Erythroblast (primary cell): ENCODE measurements around the gene DSP.

Source experiments
- DNase-seq, 2 experiments: peaks; one replicate each; lab custom pipeline; 2025; lab: John Stamatoyannopoulos, UW
- GATA1 ChIP-seq: IDR thresholded peaks from 2 replicates; pipeline ENCODE4 v1.6.1; 2011; ENCODE audit warnings: low read depth, mild to moderate bottlenecking, control low read depth, low read length, moderate library complexity
- POLR2A ChIP-seq: IDR thresholded peaks from 2 replicates; pipeline ENCODE4 v1.6.1; 2011; ENCODE audit warnings: mild to moderate bottlenecking, low read length

The DSP gene

GRCh38 chr6:7562769-7563168 is 21.3 kb downstream of the DSP start:
- TF ChIP-seq POLR2A = no peak
- TF ChIP-seq GATA1 = no peak
- DNase-seq = no peak

- DNase-seq = no peak
- no peak for TF ChIP-seq POLR2A
- no peak for TF ChIP-seq GATA1
Observed at GRCh38 chr6:7566107-7566506, 24.6 kb downstream of the DSP start.

DNA sequence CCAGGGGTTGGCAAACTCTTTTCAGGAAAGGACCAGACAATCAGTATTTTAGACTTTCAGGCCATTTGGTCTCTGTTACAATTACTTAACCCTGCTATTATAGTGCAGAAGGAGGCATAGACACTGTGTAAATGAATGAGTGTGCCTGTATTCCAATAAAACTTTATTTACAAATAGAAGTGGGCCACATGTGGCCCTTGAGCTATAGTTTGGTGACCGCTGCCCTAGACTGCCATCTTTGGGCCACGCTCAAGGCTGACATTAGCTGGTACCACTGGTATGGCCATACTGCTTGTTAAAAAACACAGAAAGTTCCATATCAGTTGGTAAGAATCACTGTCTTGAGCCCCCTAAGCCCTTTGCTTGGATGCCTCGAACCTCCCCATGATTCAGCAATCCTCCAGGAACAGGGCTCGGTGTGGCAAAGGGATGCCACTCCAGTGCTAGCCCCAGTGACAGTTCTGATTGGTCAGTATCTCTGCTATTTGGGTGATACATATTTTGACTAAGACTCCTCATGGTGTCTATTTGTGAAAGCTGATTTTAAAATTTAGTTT is 25.2 kb downstream of the DSP start:
- no peak for TF ChIP-seq GATA1
- no peak for TF ChIP-seq POLR2A
- peak in 1 of 2 experiments; percentile 4 for DNase-seq

DNA sequence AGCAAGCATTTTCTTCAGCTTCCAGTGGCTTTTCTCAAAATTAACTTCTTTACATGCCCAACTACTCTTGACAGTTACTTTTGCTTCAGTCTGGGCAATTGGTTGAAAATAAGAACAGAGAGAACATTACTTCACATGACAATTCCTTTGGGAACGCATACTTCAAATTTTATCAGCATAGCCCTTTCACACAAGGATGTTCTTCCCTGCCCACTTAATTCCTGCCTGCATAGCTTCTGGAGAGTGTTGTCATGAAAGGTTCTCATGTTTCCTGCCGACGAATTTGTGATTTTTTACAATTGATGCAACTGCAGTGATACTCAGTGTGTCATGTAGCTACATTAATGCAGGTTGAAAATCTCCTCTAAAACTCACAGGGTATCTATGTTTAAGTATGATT is 26.6 kb downstream of the DSP start:
- no peak for DNase-seq
- TF ChIP-seq POLR2A (no peak), GATA1 (no peak)

GRCh38 chr6:7569082-7569481 is 27.6 kb downstream of the DSP start:
- TF ChIP-seq GATA1 (no peak), POLR2A (no peak)
- no peak for DNase-seq

DNA sequence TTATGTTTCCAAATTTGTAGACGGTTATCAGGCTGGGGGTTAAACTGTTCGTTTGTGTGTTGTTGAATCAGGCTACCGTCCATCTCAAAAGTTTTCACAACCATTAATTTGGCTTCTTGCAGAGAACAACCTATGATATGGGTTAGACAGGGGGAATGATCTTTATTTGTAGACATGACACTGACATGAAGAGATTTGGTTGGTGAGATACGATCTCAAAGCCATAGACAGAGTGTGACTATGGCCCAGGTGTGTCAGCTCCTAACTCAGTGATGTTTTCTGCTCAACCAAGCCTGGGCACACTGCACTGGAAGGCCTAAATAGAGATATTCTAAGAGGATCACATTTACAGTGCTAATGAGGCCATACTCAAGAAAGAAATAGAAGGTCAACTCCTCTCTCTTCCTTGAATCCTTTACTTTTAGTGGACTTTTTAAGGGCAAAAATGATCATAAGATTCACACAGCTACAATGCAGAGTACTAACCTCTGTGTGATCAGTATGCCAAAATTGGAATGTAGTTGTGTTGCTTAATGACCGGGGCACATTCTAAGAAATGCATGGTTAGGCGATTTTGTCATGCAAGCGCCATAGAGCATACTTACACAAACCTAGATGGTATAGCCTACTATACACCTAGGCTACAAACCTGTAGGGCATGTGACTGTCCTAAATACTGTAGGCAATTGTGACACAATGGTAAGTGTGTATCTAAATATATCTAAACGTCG is 30.9 kb downstream of the DSP start:
- no peak for DNase-seq
- TF ChIP-seq GATA1 (no peak), POLR2A (no peak)

- DNase-seq = no peak
- no peak for TF ChIP-seq POLR2A
- no peak for TF ChIP-seq GATA1
Observed at GRCh38 chr6:7574500-7574899, 33.0 kb downstream of the DSP start.

DNA sequence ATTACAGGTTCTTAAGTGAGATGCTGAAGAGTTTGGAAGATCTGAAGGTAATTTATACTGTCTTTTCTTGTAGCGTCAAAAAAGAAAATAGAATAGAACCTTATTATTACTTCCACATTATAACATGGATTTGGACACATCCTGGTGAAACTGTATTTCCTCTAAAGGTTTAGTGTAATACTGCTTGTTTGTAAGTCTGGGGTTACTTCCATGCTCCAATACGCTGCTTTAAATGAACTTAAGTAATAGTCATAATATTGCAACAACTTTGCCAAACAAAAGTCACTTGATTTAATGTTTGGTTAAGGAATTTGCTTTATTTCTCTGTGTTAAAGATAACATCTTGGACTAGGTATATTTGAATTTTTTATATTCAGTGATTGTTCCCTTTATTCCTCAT is 37.0 kb downstream of the DSP start:
- TF ChIP-seq GATA1 (no peak), POLR2A (no peak)
- DNase-seq = peak in 1 of 2 experiments; percentile 12

DNA sequence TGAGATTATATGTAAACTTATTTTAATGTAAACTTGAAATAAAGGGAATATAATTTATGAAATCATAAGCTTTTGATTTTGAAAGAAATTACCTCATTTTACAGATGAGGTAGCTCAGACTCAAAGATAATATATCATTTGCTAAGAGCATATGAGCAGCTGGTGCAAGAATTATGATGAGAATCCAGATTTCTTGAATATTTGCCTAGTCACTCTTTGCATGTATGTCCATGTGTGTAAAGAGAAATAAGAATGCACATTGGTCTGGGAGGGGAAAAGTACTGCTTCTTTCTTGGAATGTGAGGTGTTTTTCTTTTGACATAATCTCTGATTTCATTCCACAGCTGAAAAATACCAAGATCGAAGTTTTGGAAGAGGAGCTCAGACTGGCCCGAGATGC is 37.5 kb downstream of the DSP start:
- TF ChIP-seq POLR2A (no peak), GATA1 (no peak)
- DNase-seq = peak; percentile 31 to 46

DNA sequence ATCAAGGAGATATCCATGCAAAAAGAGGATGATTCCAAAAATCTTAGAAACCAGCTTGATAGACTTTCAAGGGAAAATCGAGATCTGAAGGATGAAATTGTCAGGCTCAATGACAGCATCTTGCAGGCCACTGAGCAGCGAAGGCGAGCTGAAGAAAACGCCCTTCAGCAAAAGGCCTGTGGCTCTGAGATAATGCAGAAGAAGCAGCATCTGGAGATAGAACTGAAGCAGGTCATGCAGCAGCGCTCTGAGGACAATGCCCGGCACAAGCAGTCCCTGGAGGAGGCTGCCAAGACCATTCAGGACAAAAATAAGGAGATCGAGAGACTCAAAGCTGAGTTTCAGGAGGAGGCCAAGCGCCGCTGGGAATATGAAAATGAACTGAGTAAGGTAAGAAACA is 38.4 kb downstream of the DSP start:
- TF ChIP-seq GATA1 = no peak
- no peak for TF ChIP-seq POLR2A
- peak; percentile 82 to 88 for DNase-seq

GRCh38 chr6:7580537-7580926 is 39.1 kb downstream of the DSP start:
- TF ChIP-seq GATA1 = no peak
- TF ChIP-seq POLR2A = no peak

DNA sequence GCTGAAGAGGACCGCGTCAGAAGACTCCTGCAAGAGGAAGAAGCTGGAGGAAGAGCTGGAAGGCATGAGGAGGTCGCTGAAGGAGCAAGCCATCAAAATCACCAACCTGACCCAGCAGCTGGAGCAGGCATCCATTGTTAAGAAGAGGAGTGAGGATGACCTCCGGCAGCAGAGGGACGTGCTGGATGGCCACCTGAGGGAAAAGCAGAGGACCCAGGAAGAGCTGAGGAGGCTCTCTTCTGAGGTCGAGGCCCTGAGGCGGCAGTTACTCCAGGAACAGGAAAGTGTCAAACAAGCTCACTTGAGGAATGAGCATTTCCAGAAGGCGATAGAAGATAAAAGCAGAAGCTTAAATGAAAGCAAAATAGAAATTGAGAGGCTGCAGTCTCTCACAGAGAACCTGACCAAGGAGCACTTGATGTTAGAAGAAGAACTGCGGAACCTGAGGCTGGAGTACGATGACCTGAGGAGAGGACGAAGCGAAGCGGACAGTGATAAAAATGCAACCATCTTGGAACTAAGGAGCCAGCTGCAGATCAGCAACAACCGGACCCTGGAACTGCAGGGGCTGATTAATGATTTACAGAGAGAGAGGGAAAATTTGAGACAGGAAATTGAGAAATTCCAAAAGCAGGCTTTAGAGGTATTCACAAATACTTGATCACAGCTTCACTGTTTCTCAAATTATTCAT is 39.6 kb downstream of the DSP start:
- TF ChIP-seq GATA1 = no peak
- no peak for TF ChIP-seq POLR2A

More at GRCh38 chr6:7580537-7580926, 39.1 kb downstream of the DSP start:
- peak in 1 of 2 experiments; percentile 29 for DNase-seq

DNA sequence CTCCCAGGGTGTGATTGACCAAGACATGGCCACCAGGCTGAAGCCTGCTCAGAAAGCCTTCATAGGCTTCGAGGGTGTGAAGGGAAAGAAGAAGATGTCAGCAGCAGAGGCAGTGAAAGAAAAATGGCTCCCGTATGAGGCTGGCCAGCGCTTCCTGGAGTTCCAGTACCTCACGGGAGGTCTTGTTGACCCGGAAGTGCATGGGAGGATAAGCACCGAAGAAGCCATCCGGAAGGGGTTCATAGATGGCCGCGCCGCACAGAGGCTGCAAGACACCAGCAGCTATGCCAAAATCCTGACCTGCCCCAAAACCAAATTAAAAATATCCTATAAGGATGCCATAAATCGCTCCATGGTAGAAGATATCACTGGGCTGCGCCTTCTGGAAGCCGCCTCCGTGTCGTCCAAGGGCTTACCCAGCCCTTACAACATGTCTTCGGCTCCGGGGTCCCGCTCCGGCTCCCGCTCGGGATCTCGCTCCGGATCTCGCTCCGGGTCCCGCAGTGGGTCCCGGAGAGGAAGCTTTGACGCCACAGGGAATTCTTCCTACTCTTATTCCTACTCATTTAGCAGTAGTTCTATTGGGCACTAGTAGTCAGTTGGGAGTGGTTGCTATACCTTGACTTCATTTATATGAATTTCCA is 43.9 kb downstream of the DSP start:
- TF ChIP-seq POLR2A (no peak), GATA1 (no peak)

More for the DNA sequence above, 39.6 kb downstream of the DSP start:
- DNase-seq = peak; percentile 20 to 29

More for the DNA sequence above, 43.9 kb downstream of the DSP start:
- no peak for DNase-seq
